GM19238 (cell line): ENCODE data around the gene CHD9.
A peak's percentile ranks its signal among the peaks of the same experiment; 100 is the strongest.

Experiments
- DNase-seq: peaks from one replicate; pipeline ENCODE4 v3.0.0; 2011; ENCODE audit warnings: low spot score; ENCODE audit not compliant: insufficient read length

The CHD9 gene

GRCh38 chr16:53357208-53357586, 302.4 kb downstream of the CHD9 start:
- DNase-seq = no peak

GRCh38 chr16:53357955-53358354, 303.2 kb downstream of the CHD9 start:
- no peak for DNase-seq

- DNase-seq = no peak
Measured at GRCh38 chr16:53358884-53359283, 304.1 kb downstream of the CHD9 start.

DNA sequence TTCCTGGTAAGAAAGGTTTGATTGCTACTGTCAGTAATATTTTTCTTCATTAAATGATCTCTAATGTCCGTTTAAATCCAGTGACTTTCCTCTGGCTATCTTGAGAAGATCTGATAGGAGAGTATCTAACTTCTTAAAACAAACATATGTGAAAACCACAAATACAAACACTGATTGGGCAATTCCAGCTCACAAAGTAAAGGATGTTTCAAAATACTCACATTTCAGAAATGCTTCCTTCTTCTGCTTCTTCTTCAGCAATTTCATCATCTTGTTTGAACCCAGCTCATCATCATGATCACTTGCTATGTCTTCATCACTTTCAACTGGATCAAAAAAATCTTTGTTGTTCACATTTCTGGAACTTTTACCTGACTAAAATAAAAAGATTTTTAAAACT, 315.1 kb downstream of the CHD9 start:
- no peak for DNase-seq

DNA sequence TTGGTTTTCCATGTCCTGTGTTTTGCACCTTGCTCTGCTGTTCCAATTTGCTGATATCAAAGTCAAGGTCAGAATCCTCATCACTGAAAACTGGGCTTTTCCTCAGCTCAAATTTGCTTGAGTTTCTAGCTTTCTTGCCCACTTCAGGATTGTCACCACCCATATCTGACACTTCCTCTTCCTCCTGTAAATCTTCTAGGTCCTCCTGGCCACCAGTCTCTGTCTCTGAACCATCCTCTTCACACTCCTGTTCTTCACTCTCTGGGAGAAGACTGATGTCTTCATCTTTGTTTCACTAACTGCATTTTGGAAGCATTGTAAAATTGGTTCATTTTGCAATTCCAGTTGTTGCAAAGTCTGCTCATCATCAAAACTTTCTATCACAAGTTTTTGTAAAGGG, 316.0 kb downstream of the CHD9 start:
- DNase-seq = no peak

- DNase-seq = peak; percentile 21
Measured at GRCh38 chr16:53372992-53373871, 318.4 kb downstream of the CHD9 start.

GRCh38 chr16:53374800-53375199, 320.0 kb downstream of the CHD9 start:
- DNase-seq = no peak

GRCh38 chr16:53378138-53378537, 323.3 kb downstream of the CHD9 start:
- DNase-seq = no peak
